ENCODE results near the gene SPAG6.

- no peak for TF ChIP-seq CTCF (IDR thresholded peaks at IDR 0.05 in 8 of 11, conservative IDR thresholded peaks at IDR 0.05 in 3 of 11)
- no peak for TF ChIP-seq POLR2A (IDR thresholded peaks at IDR 0.05)
- TF ChIP-seq POLR2AphosphoS5 (IDR thresholded peaks at IDR 0.05) = no peak
Observed at GRCh38 chr10:22332116-22332692, 13.1 kb upstream of the SPAG6 start.

All from spleen (tissue), 7 donors.